OCI-LY3 (cell line): ENCODE data around the gene LDLRAD4.

Experiments
- H2AFZ ChIP-seq: fragments of 200-600, 300-600 bp; shearing (Covaris generic); 2 replicates; pipeline ENCODE4 v1.6.0; 2014; ENCODE audit warnings: antibody characterized with exemption, low read depth, low read length
- H3K27ac ChIP-seq: fragments of 200-600, 300-600 bp; sonication (generic); 2 replicates; pipeline ENCODE4 v1.5.1; 2014; ENCODE audit warnings: mild to moderate bottlenecking, low read length, moderate library complexity, mixed read lengths
- H3K27me3 ChIP-seq: fragments of 200-600, 300-600 bp; sonication (generic); 2 replicates; pipeline ENCODE4 v1.6.1; 2014; ENCODE audit warnings: low read depth, low read length, mixed read lengths
- H3K36me3 ChIP-seq: fragments of 200-600, 300-600 bp; sonication (generic); replicated peaks from 2 replicates; pipeline ENCODE3; 2014; ENCODE audit warnings: low read depth, low read length, mixed read lengths
- H3K4me1 ChIP-seq: fragments of 300-600, 200-600 bp; sonication (generic); 2 replicates; pipeline ENCODE4 v1.6.1; 2014; ENCODE audit warnings: low read length, mixed read lengths
- H3K4me2 ChIP-seq: fragments of 200-600, 300-600 bp; sonication (generic); 2 replicates; pipeline ENCODE4 v1.6.1; 2014; ENCODE audit warnings: low read length, mixed read lengths
- H3K4me3 ChIP-seq: fragments of 300-600, 200-600 bp; sonication (generic); 2 replicates; pipeline ENCODE4 v1.5.1; 2014; ENCODE audit warnings: antibody characterized with exemption, mild to moderate bottlenecking, low read length, moderate library complexity
- H3K79me2 ChIP-seq: fragments of 300-600, 200-600 bp; shearing (Covaris generic); 2 replicates; pipeline ENCODE4 v1.6.1; 2014; ENCODE audit warnings: mild to moderate bottlenecking, low read length, mixed read lengths
- H3K9ac ChIP-seq: fragments of 300-600, 200-600 bp; shearing (Covaris generic); 2 replicates; pipeline ENCODE4 v1.6.0; 2014; ENCODE audit warnings: mild to moderate bottlenecking, low read length, moderate library complexity
- H3K9me3 ChIP-seq: fragments of 200-600, 300-600 bp; shearing (Covaris generic); 2 replicates; pipeline ENCODE4 v1.6.1; 2014; ENCODE audit warnings: low read length, mixed read lengths; ENCODE audit not compliant: insufficient read depth
- H4K20me1 ChIP-seq: fragments of 200-600, 300-600 bp; sonication (generic); 2 replicates; pipeline ENCODE4 v1.6.1; 2016; ENCODE audit warnings: low read length, mixed read lengths; ENCODE audit not compliant: insufficient read depth
- EZH2phosphoT487 ChIP-seq: fragments of 200-600 bp; shearing (Covaris generic); IDR thresholded peaks from 2 replicates; pipeline ENCODE4 v1.6.1; 2018; ENCODE audit warnings: antibody characterized with exemption, mixed run types, low read depth
- TF ChIP-seq, protein P1 (sequence below): fragments of 200-600, 300-600 bp; sonication (generic); IDR thresholded peaks from 2 replicates; pipeline ENCODE4 v1.5.1; 2014; ENCODE audit warnings: antibody characterized with exemption, low read length, low read depth

Gene LDLRAD4

DNA sequence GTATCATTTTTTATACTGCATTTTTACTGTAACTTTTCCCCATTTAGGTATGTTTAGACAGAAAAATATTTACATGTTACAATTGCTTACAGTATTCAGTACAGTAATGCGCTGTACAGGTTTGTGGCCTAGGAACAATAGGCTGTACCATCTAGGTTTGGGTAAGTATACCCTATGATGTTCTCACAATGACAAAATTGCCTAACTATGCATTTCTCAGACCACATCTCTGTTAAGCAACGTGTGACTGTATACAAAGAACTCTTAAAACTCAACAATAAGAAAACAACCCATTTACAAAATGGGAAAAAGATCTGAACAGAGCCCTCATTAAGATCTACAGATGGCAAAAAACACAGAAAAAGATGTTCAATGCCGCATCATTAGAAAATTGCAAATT, 478.4 kb downstream of the LDLRAD4 start:
- TF ChIP-seq EZH2phosphoT487: no peak
- H3K4me1 ChIP-seq: peaks cover 7% of the 10 kb centered on the region; the same call in 1 of the 2 replicates
- H3K9ac ChIP-seq: no peak overlapping the region
- H3K27ac ChIP-seq: no peak overlapping the region
- H3K9me3 ChIP-seq: peaks cover 5% of the 10 kb centered on the region; the same call in 1 of the 2 replicates
- no peak overlapping the region for H3K4me3 ChIP-seq
- H3K4me2 ChIP-seq: no peak overlapping the region
- H2AFZ ChIP-seq: no peak overlapping the region
- peaks cover 23% of the 10 kb centered on the region for H4K20me1 ChIP-seq
- H3K27me3 ChIP-seq: no peaks in the 10 kb centered on the region
- H3K79me2 ChIP-seq: peaks cover 62% of the 10 kb centered on the region
- H3K36me3 ChIP-seq: peaks cover 30% of the 10 kb centered on the region

DNA sequence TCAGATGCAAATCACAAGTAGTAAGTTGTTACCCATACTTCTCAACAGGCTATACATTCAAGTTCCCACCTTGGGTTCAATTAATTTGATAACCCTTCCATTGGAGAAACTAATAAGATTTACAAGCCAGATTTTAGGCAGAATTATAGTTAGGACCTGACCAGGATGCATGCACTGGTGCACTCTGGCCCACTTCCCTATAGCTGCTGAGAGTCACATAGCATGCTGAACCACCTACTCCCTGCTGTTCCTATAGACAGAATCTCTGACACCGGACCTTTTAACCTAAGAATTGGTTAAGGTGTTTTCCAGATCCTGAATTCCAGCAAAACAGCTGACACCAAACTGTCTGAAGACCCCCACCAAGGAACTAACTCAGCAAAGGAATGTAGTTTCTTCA, 481.6 kb downstream of the LDLRAD4 start:
- H3K27ac ChIP-seq: no peak overlapping the region
- no peak overlapping the region for H3K9ac ChIP-seq
- H3K9me3 ChIP-seq: peaks cover 27% of the 10 kb centered on the region
- no peak overlapping the region for H3K4me2 ChIP-seq
- no peak for TF ChIP-seq EZH2phosphoT487
- TF ChIP-seq, protein P1, sequence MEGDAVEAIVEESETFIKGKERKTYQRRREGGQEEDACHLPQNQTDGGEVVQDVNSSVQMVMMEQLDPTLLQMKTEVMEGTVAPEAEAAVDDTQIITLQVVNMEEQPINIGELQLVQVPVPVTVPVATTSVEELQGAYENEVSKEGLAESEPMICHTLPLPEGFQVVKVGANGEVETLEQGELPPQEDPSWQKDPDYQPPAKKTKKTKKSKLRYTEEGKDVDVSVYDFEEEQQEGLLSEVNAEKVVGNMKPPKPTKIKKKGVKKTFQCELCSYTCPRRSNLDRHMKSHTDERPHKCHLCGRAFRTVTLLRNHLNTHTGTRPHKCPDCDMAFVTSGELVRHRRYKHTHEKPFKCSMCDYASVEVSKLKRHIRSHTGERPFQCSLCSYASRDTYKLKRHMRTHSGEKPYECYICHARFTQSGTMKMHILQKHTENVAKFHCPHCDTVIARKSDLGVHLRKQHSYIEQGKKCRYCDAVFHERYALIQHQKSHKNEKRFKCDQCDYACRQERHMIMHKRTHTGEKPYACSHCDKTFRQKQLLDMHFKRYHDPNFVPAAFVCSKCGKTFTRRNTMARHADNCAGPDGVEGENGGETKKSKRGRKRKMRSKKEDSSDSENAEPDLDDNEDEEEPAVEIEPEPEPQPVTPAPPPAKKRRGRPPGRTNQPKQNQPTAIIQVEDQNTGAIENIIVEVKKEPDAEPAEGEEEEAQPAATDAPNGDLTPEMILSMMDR: no peak
- H3K79me2 ChIP-seq: peaks cover 80% of the 10 kb centered on the region
- H4K20me1 ChIP-seq: peaks cover 23% of the 10 kb centered on the region
- H3K27me3 ChIP-seq: no peaks in the 10 kb centered on the region
- H3K4me1 ChIP-seq: peaks cover 7% of the 10 kb centered on the region; the same call in 1 of the 2 replicates
- peaks cover 61% of the 10 kb centered on the region for H3K36me3 ChIP-seq
- H2AFZ ChIP-seq: no peak overlapping the region
- no peak overlapping the region for H3K4me3 ChIP-seq
